SK-N-DZ (cell line): ENCODE measurements around the gene USP32.

ENCODE experiments used
- DNase-seq: peaks from one replicate; pipeline ENCODE4 v3.0.0-alpha.2; 2015; ENCODE audit warnings: low spot score

Gene USP32

GRCh38 chr17:60158751-60159478, 233.0 kb downstream of the USP32 start:
- no peak for DNase-seq

- no peak for DNase-seq
Measured at GRCh38 chr17:60157487-60158040, 234.4 kb downstream of the USP32 start.

- no peak for DNase-seq
Measured at GRCh38 chr17:60156746-60157145, 235.2 kb downstream of the USP32 start.

- no peak for DNase-seq
Measured at GRCh38 chr17:60155815-60156214, 236.1 kb downstream of the USP32 start.

GRCh38 chr17:60155427-60155814, 236.5 kb downstream of the USP32 start:
- DNase-seq = no peak

- no peak for DNase-seq
Measured at GRCh38 chr17:60154616-60155426, 237.1 kb downstream of the USP32 start.

- DNase-seq = no peak
Measured at GRCh38 chr17:60153606-60154390, 238.1 kb downstream of the USP32 start.

- DNase-seq = no peak
Measured at GRCh38 chr17:60151355-60151754, 240.6 kb downstream of the USP32 start.

GRCh38 chr17:60149691-60150582, 242.0 kb downstream of the USP32 start, which contains the start of gene CA4:
Gene CA4 (plus strand): TSS chr17:60149973. CDS start chr17:60150035, 62 bp downstream.
- DNase-seq = no peak

- no peak for DNase-seq
Measured at GRCh38 chr17:60148373-60148772, 243.6 kb downstream of the USP32 start.

- DNase-seq = no peak
Measured at GRCh38 chr17:60147553-60148223, 244.2 kb downstream of the USP32 start.

- DNase-seq = no peak
Measured at GRCh38 chr17:60146206-60146605, 245.7 kb downstream of the USP32 start.

- no peak for DNase-seq
Measured at GRCh38 chr17:60145006-60145935, 246.7 kb downstream of the USP32 start.

GRCh38 chr17:60142872-60143499, 248.9 kb downstream of the USP32 start:
- peak; percentile 87 for DNase-seq

GRCh38 chr17:60141111-60142018, 250.6 kb downstream of the USP32 start:
- no peak for DNase-seq

- DNase-seq = no peak
Measured at GRCh38 chr17:60139438-60140285, 252.3 kb downstream of the USP32 start.
